Loucy (cell line): ENCODE results near the gene ADCY5.

Source experiments
- H2AFZ ChIP-seq: fragments of 200-600 bp; sonication (generic); 2 replicates; pipeline ENCODE4 v1.6.0; 2016; ENCODE audit warnings: antibody characterized with exemption, mild to moderate bottlenecking, low read length, moderate library complexity
- H3F3A ChIP-seq: fragments of 200-600 bp; 2 replicates; pipeline ENCODE4 v1.6.0; 2016; ENCODE audit warnings: antibody characterized with exemption, low read depth, mild to moderate bottlenecking
- H3K27me3 ChIP-seq: fragments of 200-600 bp; sonication (generic); 2 replicates; pipeline ENCODE4 v1.6.1; 2014; ENCODE audit warnings: low read length, mild to moderate bottlenecking; ENCODE audit not compliant: insufficient read depth, poor library complexity, severe bottlenecking
- H3K36me3 ChIP-seq: fragments of 200-600 bp; sonication (generic); 2 replicates; pipeline ENCODE4 v1.6.1; 2016; ENCODE audit warnings: low read length; ENCODE audit not compliant: insufficient read depth
- H3K4me1 ChIP-seq: fragments of 200-600 bp; sonication (generic); 2 replicates; pipeline ENCODE4 v1.5.1; 2014; ENCODE audit warnings: low read length, mild to moderate bottlenecking; ENCODE audit not compliant: insufficient read depth, poor library complexity, severe bottlenecking
- H3K4me2 ChIP-seq: fragments of 200-600 bp; sonication (generic); 2 replicates; pipeline ENCODE4 v1.6.0; 2014; ENCODE audit warnings: antibody characterized with exemption, low read length, low read depth, mild to moderate bottlenecking; ENCODE audit not compliant: poor library complexity, severe bottlenecking
- H3K4me3 ChIP-seq: fragments of 200-600 bp; sonication (generic); 2 replicates; pipeline ENCODE4 v1.5.1; 2014; ENCODE audit warnings: low read length, mild to moderate bottlenecking, mixed read lengths; ENCODE audit not compliant: poor library complexity, severe bottlenecking
- H3K79me2 ChIP-seq: fragments of 200-600 bp; sonication (generic); 2 replicates; pipeline ENCODE4 v1.6.1; 2014; ENCODE audit warnings: low read length; ENCODE audit not compliant: insufficient read depth
- H3K9ac ChIP-seq: fragments of 200-600 bp; sonication (generic); 2 replicates; pipeline ENCODE4 v1.6.0; 2014; ENCODE audit warnings: mild to moderate bottlenecking, low read depth, low read length, moderate library complexity; ENCODE audit not compliant: poor library complexity, severe bottlenecking
- H3K9me2 ChIP-seq: fragments of 200-600 bp; sonication (generic); replicated peaks from 2 replicates; pipeline ENCODE4 v1.6.1; 2016; ENCODE audit warnings: low read depth, low read length, mixed read lengths
- H3K9me3 ChIP-seq: fragments of 200-600 bp; sonication (generic); 2 replicates; pipeline ENCODE4 v1.6.1; 2014; ENCODE audit warnings: mild to moderate bottlenecking, antibody characterized with exemption, low read length, low read depth; ENCODE audit not compliant: insufficient read depth
- H4K20me1 ChIP-seq: fragments of 200-600 bp; sonication (generic); 2 replicates; pipeline ENCODE4 v1.6.0; 2014; ENCODE audit warnings: antibody characterized with exemption, low read length, mild to moderate bottlenecking; ENCODE audit not compliant: insufficient read depth, poor library complexity, severe bottlenecking
- CTCF ChIP-seq: fragments of 200-600 bp; sonication (generic); conservative IDR thresholded peaks from 2 replicates; pipeline ENCODE4 v1.5.1; 2014; ENCODE audit warnings: mild to moderate bottlenecking, antibody characterized with exemption, low read length
- EZH2phosphoT487 ChIP-seq: fragments of 200-600 bp; IDR thresholded peaks from 2 replicates; pipeline ENCODE4 v1.6.1; 2018; ENCODE audit warnings: antibody characterized with exemption, mild to moderate bottlenecking, moderate library complexity, borderline replicate concordance

The ADCY5 gene

DNA sequence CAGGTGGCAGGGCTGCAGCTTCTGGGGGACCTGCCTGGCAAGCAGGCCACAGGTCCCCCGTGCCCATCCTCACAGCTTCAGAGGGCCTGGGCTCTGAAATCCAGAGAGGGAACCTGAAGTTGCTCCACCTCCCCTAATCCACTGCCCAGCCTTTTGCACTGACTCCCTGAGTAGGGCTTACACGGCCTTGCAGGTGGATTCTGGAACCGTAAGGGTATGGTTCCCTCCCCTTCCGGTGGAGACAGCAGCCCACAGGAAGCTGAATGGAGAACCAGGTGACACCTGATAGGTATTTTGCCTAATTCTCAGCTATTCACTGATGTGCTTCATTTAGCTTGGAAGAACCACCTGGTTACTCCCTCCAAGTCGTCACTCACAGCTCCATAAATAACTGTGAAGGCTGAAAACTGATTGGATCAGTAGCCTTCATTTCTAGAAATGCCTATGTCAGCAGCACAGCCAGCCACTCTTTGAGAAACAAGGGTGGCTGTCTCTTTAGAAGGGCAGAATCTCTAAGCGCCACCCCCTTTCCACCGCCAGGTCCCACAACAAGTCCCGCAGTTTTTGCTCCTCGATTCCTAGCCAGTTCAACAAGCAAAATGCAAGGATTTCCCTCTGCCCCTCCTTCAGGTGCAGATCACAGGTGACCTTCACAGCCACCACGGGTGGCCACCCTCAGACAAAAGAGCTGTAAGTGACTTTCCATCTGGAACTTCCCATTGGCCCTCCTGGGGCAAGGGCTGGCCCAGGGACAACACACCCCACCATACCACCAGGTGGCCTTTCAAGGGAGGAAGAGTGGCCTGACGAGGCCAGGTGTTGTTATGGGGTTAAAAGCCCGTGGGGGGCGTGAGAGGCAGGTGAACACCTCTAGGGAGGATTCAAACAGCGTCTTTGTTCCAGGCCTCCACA lies 134.3 kb downstream of the ADCY5 start:
- Histone ChIP-seq H3K9me3 (no peaks in the 10 kb centered on the region), H3K9me2 (no peaks in the 10 kb centered on the region), H3F3A (no peaks in the 10 kb centered on the region), H3K4me1 (no peaks in the 10 kb centered on the region), H4K20me1 (no peaks in the 10 kb centered on the region), H2AFZ (no peak overlapping the region), H3K9ac (no peak overlapping the region), H3K27me3 (no peaks in the 10 kb centered on the region), H3K36me3 (no peaks in the 10 kb centered on the region), H3K4me3 (no peak overlapping the region), H3K4me2 (no peak overlapping the region), H3K79me2 (no peaks in the 10 kb centered on the region)
- TF ChIP-seq CTCF (no peak), EZH2phosphoT487 (no peak)

- Histone ChIP-seq H4K20me1 (no peaks in the 10 kb centered on the region), H3K9me3 (no peaks in the 10 kb centered on the region), H3K36me3 (no peaks in the 10 kb centered on the region), H3K9ac (no peak overlapping the region), H3K9me2 (no peaks in the 10 kb centered on the region), H3K79me2 (no peaks in the 10 kb centered on the region), H3K4me2 (no peak overlapping the region), H3F3A (no peaks in the 10 kb centered on the region), H3K27me3 (no peaks in the 10 kb centered on the region), H2AFZ (no peak overlapping the region), H3K4me1 (no peaks in the 10 kb centered on the region), H3K4me3 (no peak overlapping the region)
- TF ChIP-seq EZH2phosphoT487 (no peak), CTCF (no peak)
Observed at GRCh38 chr3:123313889-123314288, 135.0 kb downstream of the ADCY5 start.

GRCh38 chr3:123312331-123313265 lies 136.3 kb downstream of the ADCY5 start:
- H3K9me3 ChIP-seq: no peaks in the 10 kb centered on the region
- no peaks in the 10 kb centered on the region for H3K27me3 ChIP-seq
- H3K36me3 ChIP-seq: no peaks in the 10 kb centered on the region
- no peak for TF ChIP-seq CTCF
- TF ChIP-seq EZH2phosphoT487: no peak
- H3K9ac ChIP-seq: no peak overlapping the region
- H2AFZ ChIP-seq: no peak overlapping the region
- no peaks in the 10 kb centered on the region for H4K20me1 ChIP-seq
- H3K9me2 ChIP-seq: no peaks in the 10 kb centered on the region
- no peaks in the 10 kb centered on the region for H3K79me2 ChIP-seq
- no peaks in the 10 kb centered on the region for H3K4me1 ChIP-seq
- no peaks in the 10 kb centered on the region for H3F3A ChIP-seq
- no peak overlapping the region for H3K4me2 ChIP-seq
- no peak overlapping the region for H3K4me3 ChIP-seq
